Liver (tissue), 9 donors: ENCODE measurements around the gene PANK1. TPM values are rescaled to one million over a fixed set of nuclear protein-coding genes. Genes with fewer than 3 reads are reported as not detected.

Experiments
- DNase-seq: peaks from one replicate; pipeline ENCODE4 v3.0.0-alpha.2; 2017; ENCODE audit warnings: low spot score
- H3K27ac ChIP-seq, 2 donors: one replicate each; pipeline ENCODE4 v1.7.0; 2013; ENCODE audit warnings: inconsistent platforms in 2 of 2, low read length in 2 of 2, control low read depth in 1 of 2, low read depth in 1 of 2, mild to moderate bottlenecking in 1 of 2
- H3K27me3 ChIP-seq, 4 donors: one replicate each; pipeline versions ENCODE4 v1.6.1 to v1.7.0; 2013; ENCODE audit warnings: low read length in 3 of 4, inconsistent platforms in 1 of 4, mild to moderate bottlenecking in 1 of 4, moderate library complexity in 1 of 4; ENCODE audit not compliant: control insufficient read depth in 4 of 4, insufficient read depth in 4 of 4
- H3K36me3 ChIP-seq, 4 donors: one replicate each; pipeline versions ENCODE4 v1.6.1 to v1.7.0; 2013; ENCODE audit warnings: low read length in 3 of 4, mild to moderate bottlenecking in 3 of 4, low read depth in 1 of 4, moderate library complexity in 1 of 4; ENCODE audit not compliant: control insufficient read depth in 4 of 4, insufficient read depth in 3 of 4
- H3K4me1 ChIP-seq, 4 donors: one replicate each; pipeline versions ENCODE4 v1.6.1 to v1.7.0; 2013; ENCODE audit warnings: low read length in 3 of 4, mild to moderate bottlenecking in 3 of 4, moderate library complexity in 1 of 4; ENCODE audit not compliant: control insufficient read depth in 4 of 4, insufficient read depth in 4 of 4
- H3K4me3 ChIP-seq, 3 donors: one replicate each; pipeline versions ENCODE4 v1.6.1 to v1.7.0; 2013; ENCODE audit warnings: low read length in 3 of 3, control low read depth in 1 of 3, low read depth in 1 of 3, mild to moderate bottlenecking in 1 of 3
- H3K9ac ChIP-seq, 2 donors: one replicate each; pipeline ENCODE4 v1.7.0; 2013; ENCODE audit warnings: low read length in 2 of 2, mild to moderate bottlenecking in 2 of 2, moderate library complexity in 2 of 2, control low read depth in 1 of 2, low read depth in 1 of 2
- H3K9me3 ChIP-seq, 4 donors: one replicate each; pipeline versions ENCODE4 v1.6.1 to v1.7.0; 2013; ENCODE audit warnings: low read length in 3 of 4; ENCODE audit not compliant: control insufficient read depth in 4 of 4
- ATF3 ChIP-seq: IDR thresholded peaks from 2 replicates; pipeline ENCODE4 v1.6.1; 2016; ENCODE audit warnings: antibody characterized with exemption
- EGR1 ChIP-seq, 2 donors: IDR thresholded peaks; 2 replicates each; pipeline ENCODE4 v1.6.1; 2016 to 2018; ENCODE audit warnings: antibody characterized with exemption in 2 of 2, low read depth in 2 of 2
- FOXA1 ChIP-seq: IDR thresholded peaks from 2 replicates; pipeline ENCODE4 v1.6.1; 2016; ENCODE audit warnings: antibody characterized with exemption
- FOXA2 ChIP-seq: IDR thresholded peaks from 2 replicates; pipeline ENCODE4 v1.6.1; 2016; ENCODE audit warnings: antibody characterized with exemption
- GABPA ChIP-seq, 2 donors: IDR thresholded peaks in 1 of 2; conservative IDR thresholded peaks in 1 of 2; 2 replicates each; pipeline ENCODE4 v1.6.1; 2016; ENCODE audit warnings: antibody characterized with exemption in 2 of 2, mild to moderate bottlenecking in 1 of 2, moderate library complexity in 1 of 2
- HNF4A ChIP-seq, 2 donors: conservative IDR thresholded peaks; 2 replicates each; pipeline ENCODE4 v1.6.1; 2016; ENCODE audit warnings: antibody characterized with exemption in 2 of 2, mild to moderate bottlenecking in 2 of 2
- HNF4G ChIP-seq: IDR thresholded peaks from 2 replicates; pipeline ENCODE4 v1.6.1; 2016; ENCODE audit warnings: antibody characterized with exemption
- JUND ChIP-seq, 2 donors: IDR thresholded peaks; 2 replicates each; pipeline ENCODE4 v1.6.1; 2016; ENCODE audit warnings: antibody characterized with exemption in 2 of 2
- MAX ChIP-seq: IDR thresholded peaks from 2 replicates; pipeline ENCODE4 v1.6.1; 2016; ENCODE audit warnings: antibody characterized with exemption
- NR2F2 ChIP-seq: IDR thresholded peaks from 2 replicates; pipeline ENCODE4 v1.6.1; 2016; ENCODE audit warnings: antibody characterized with exemption
- RAD21 ChIP-seq, 2 donors: IDR thresholded peaks; 2 replicates each; pipeline ENCODE4 v1.6.1; 2016; ENCODE audit warnings: antibody characterized with exemption in 2 of 2, mild to moderate bottlenecking in 2 of 2
- RXRA ChIP-seq, 2 donors: IDR thresholded peaks; 2 replicates each; pipeline ENCODE4 v1.6.1; 2017 to 2018; ENCODE audit warnings: antibody characterized with exemption in 2 of 2, mild to moderate bottlenecking in 1 of 2
- SP1 ChIP-seq: IDR thresholded peaks from 2 replicates; pipeline ENCODE4 v1.6.1; 2018; ENCODE audit warnings: antibody characterized with exemption, mild to moderate bottlenecking
- TAF1 ChIP-seq: conservative IDR thresholded peaks from 2 replicates; pipeline ENCODE4 v1.6.1; 2016; ENCODE audit warnings: antibody characterized with exemption, mild to moderate bottlenecking
- YY1 ChIP-seq: IDR thresholded peaks from 2 replicates; pipeline ENCODE4 v1.6.1; 2016; ENCODE audit warnings: antibody characterized with exemption, mild to moderate bottlenecking
- WGBS: extraction: QIAGEN DNeasy Blood & Tissue Kit; methylation state at CpG from one replicate; pipeline ENCODE4 v1.1.7; 2013; 5-methylcytosine and 5-hydroxymethylcytosine counted together
- polyA plus RNA-seq, 2 donors: library from polyadenylated mRNA; stranded (reverse) in 1 of 2; unstranded in 1 of 2; fragments of 200-250 nt in 1 of 2; fragments of >200 nt in 1 of 2; fragmentation: Nextera tagmentation in 1 of 2; extraction: Ambion mirVana in 1 of 2; gene quantifications; one replicate each; pipeline versions ENCODE4 v1.2.1 to v1.2.3, GENCODE V29; 2013 to 2015
- total RNA-seq, 2 donors: library from RNA; depleted of rRNA; stranded (reverse); fragments of >200 nt; gene quantifications; one replicate each; pipeline ENCODE4 v1.2.3, GENCODE V29; 2014
- TF ChIP-seq, protein P1 (sequence below): IDR thresholded peaks from 2 replicates; pipeline ENCODE4 v1.6.1; 2016; ENCODE audit warnings: antibody characterized with exemption, mild to moderate bottlenecking
- TF ChIP-seq, protein P2 (sequence below): fragments of 150-350 bp; IDR thresholded peaks from 2 replicates; pipeline ENCODE4 v1.5.1; 2017; ENCODE audit warnings: improper control_type of control experiment, low read depth, low read length; ENCODE audit not compliant: missing input control
- TF ChIP-seq, protein P3 (sequence below): IDR thresholded peaks from 2 replicates; pipeline ENCODE4 v1.6.1; 2016; ENCODE audit warnings: antibody characterized with exemption
- donor health status: healthy.
- donor health status: healthy.
- donor health status: healthy.
- donor health status: healthy.
- donor health status: healthy.

Gene PANK1
- total and polyA plus RNA-seq, 4 donors: 30.0 to 105 (median 44.7) TPM

DNA sequence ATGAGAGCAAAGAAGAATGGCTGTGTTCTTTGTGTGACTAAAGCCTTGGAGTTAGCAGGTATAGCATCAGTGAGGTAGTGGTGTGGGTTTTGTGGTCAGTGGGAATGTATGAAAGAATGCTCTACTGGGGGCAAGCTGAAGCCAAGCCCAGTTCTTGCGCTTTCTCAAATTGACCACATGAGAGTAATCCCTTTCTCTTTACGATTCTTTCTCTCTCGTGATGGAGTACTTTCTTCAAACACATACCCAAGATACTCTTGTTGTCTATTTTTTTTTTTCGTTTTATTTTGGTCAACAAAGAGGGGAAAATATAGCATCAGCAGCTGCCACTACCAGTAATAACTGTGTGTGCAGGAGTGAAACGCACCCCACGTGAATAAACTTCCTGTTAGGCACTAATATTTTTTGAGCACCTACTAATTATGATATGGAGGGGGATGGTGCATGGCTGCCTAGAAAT, 8.4 kb upstream of the PANK1 start:
- WGBS: 82% methylated on average over 6 of the region's 6 CpGs

GRCh38 chr10:89652806-89653370, 7.8 kb upstream of the PANK1 start:
- H3K4me3 ChIP-seq: no peak overlapping the region
- 98% methylated on average over 3 of the region's 3 CpGs for WGBS
- H3K4me1 ChIP-seq: peaks cover 3 to 20% (median 9%) of the 10 kb centered on the region in 4 donors
- no peaks in the 10 kb centered on the region for H3K27me3 ChIP-seq
- H3K36me3 ChIP-seq: no peaks in the 10 kb centered on the region
- DNase-seq: no peak
- H3K27ac ChIP-seq: no peak overlapping the region
- peaks cover 0 to 12% (median 4%) of the 10 kb centered on the region in 4 donors for H3K9me3 ChIP-seq
- no peak overlapping the region for H3K9ac ChIP-seq
- TF ChIP-seq RXRA (IDR thresholded peaks at IDR 0.05) (no peak), SP1 (no peak), FOXA2 (no peak), YY1 (no peak), HNF4A (conservative IDR thresholded peaks at IDR 0.05) (no peak), GABPA (IDR thresholded peaks at IDR 0.05 in 1 of 2, conservative IDR thresholded peaks at IDR 0.05 in 1 of 2) (no peak), MAX (no peak)
- TF ChIP-seq, protein P1, sequence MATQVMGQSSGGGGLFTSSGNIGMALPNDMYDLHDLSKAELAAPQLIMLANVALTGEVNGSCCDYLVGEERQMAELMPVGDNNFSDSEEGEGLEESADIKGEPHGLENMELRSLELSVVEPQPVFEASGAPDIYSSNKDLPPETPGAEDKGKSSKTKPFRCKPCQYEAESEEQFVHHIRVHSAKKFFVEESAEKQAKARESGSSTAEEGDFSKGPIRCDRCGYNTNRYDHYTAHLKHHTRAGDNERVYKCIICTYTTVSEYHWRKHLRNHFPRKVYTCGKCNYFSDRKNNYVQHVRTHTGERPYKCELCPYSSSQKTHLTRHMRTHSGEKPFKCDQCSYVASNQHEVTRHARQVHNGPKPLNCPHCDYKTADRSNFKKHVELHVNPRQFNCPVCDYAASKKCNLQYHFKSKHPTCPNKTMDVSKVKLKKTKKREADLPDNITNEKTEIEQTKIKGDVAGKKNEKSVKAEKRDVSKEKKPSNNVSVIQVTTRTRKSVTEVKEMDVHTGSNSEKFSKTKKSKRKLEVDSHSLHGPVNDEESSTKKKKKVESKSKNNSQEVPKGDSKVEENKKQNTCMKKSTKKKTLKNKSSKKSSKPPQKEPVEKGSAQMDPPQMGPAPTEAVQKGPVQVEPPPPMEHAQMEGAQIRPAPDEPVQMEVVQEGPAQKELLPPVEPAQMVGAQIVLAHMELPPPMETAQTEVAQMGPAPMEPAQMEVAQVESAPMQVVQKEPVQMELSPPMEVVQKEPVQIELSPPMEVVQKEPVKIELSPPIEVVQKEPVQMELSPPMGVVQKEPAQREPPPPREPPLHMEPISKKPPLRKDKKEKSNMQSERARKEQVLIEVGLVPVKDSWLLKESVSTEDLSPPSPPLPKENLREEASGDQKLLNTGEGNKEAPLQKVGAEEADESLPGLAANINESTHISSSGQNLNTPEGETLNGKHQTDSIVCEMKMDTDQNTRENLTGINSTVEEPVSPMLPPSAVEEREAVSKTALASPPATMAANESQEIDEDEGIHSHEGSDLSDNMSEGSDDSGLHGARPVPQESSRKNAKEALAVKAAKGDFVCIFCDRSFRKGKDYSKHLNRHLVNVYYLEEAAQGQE: no peak
- TF ChIP-seq, protein P2, sequence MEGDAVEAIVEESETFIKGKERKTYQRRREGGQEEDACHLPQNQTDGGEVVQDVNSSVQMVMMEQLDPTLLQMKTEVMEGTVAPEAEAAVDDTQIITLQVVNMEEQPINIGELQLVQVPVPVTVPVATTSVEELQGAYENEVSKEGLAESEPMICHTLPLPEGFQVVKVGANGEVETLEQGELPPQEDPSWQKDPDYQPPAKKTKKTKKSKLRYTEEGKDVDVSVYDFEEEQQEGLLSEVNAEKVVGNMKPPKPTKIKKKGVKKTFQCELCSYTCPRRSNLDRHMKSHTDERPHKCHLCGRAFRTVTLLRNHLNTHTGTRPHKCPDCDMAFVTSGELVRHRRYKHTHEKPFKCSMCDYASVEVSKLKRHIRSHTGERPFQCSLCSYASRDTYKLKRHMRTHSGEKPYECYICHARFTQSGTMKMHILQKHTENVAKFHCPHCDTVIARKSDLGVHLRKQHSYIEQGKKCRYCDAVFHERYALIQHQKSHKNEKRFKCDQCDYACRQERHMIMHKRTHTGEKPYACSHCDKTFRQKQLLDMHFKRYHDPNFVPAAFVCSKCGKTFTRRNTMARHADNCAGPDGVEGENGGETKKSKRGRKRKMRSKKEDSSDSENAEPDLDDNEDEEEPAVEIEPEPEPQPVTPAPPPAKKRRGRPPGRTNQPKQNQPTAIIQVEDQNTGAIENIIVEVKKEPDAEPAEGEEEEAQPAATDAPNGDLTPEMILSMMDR: no peak

More for the DNA sequence above, 8.4 kb upstream of the PANK1 start:
- Histone ChIP-seq H3K27ac (no peak overlapping the region), H3K4me1 (peaks cover 3 to 16% (median 9%) of the 10 kb centered on the region in 4 donors), H3K9ac (no peak overlapping the region), H3K4me3 (no peak overlapping the region), H3K27me3 (no peaks in the 10 kb centered on the region), H3K36me3 (no peaks in the 10 kb centered on the region), H3K9me3 (peaks cover 0 to 12% (median 4%) of the 10 kb centered on the region in 4 donors)
- no peak for DNase-seq
- no peak for TF ChIP-seq HNF4G
- no peak for TF ChIP-seq NR2F2
- TF ChIP-seq, protein P1: no peak
- TF ChIP-seq RAD21 (IDR thresholded peaks at IDR 0.05): no peak
- TF ChIP-seq SP1: no peak
- no peak for TF ChIP-seq HNF4A (conservative IDR thresholded peaks at IDR 0.05)
- no peak for TF ChIP-seq YY1
- TF ChIP-seq FOXA1: no peak
- no peak for TF ChIP-seq GABPA (IDR thresholded peaks at IDR 0.05 in 1 of 2, conservative IDR thresholded peaks at IDR 0.05 in 1 of 2)
- no peak for TF ChIP-seq MAX
- TF ChIP-seq, protein P3, sequence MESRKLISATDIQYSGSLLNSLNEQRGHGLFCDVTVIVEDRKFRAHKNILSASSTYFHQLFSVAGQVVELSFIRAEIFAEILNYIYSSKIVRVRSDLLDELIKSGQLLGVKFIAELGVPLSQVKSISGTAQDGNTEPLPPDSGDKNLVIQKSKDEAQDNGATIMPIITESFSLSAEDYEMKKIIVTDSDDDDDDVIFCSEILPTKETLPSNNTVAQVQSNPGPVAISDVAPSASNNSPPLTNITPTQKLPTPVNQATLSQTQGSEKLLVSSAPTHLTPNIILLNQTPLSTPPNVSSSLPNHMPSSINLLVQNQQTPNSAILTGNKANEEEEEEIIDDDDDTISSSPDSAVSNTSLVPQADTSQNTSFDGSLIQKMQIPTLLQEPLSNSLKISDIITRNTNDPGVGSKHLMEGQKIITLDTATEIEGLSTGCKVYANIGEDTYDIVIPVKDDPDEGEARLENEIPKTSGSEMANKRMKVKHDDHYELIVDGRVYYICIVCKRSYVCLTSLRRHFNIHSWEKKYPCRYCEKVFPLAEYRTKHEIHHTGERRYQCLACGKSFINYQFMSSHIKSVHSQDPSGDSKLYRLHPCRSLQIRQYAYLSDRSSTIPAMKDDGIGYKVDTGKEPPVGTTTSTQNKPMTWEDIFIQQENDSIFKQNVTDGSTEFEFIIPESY: no peak
- no peak for TF ChIP-seq RXRA (IDR thresholded peaks at IDR 0.05)
- no peak for TF ChIP-seq JUND (IDR thresholded peaks at IDR 0.05)
- TF ChIP-seq ATF3: no peak
- no peak for TF ChIP-seq EGR1 (IDR thresholded peaks at IDR 0.05; ENCODE audit: low read depth in 2 of 2)
- no peak for TF ChIP-seq FOXA2
- no peak for TF ChIP-seq TAF1
